HCT116 (cell line): ENCODE results near the gene ITPR2.

Source experiments
- CBX3 ChIP-seq: IDR thresholded peaks from 2 replicates; pipeline ENCODE4 v1.6.1; 2012; ENCODE audit warnings: low read depth
- EGR1 ChIP-seq: IDR thresholded peaks from 2 replicates; pipeline ENCODE4 v1.6.1; 2012; ENCODE audit warnings: low read depth
- ELF1 ChIP-seq: IDR thresholded peaks from 2 replicates; pipeline ENCODE4 v1.6.1; 2012; ENCODE audit warnings: low read depth, borderline replicate concordance
- EZH2 ChIP-seq: fragments of 200-600 bp; sonication (generic); IDR thresholded peaks from 2 replicates; pipeline ENCODE4 v1.6.1; 2017; ENCODE audit warnings: antibody characterized with exemption, mixed run types
- EZH2phosphoT487 ChIP-seq: fragments of 200-600 bp; IDR thresholded peaks from 2 replicates; pipeline ENCODE4 v1.6.1; 2018; ENCODE audit warnings: antibody characterized with exemption, borderline replicate concordance
- POLR2A ChIP-seq: IDR thresholded peaks from 2 replicates; pipeline ENCODE4 v1.7.0; 2011; ENCODE audit warnings: borderline replicate concordance; ENCODE audit not compliant: insufficient read depth, insufficient read length; ENCODE audit errors: extremely low read depth
- RAD21 ChIP-seq: IDR thresholded peaks from 2 replicates; pipeline ENCODE4 v1.6.1; 2012; ENCODE audit warnings: low read depth, mild to moderate bottlenecking
- SP1 ChIP-seq: IDR thresholded peaks from 2 replicates; pipeline ENCODE4 v1.6.1; 2012; ENCODE audit warnings: low read depth
- TF ChIP-seq, protein P1 (sequence below), 3 experiments: fragments of 200-600 bp in 1 of 3; sonication (generic) in 1 of 3; IDR thresholded peaks in 2 of 3; conservative IDR thresholded peaks in 1 of 3; 2 replicates each; pipeline ENCODE4 v1.5.1; 2012 to 2017; ENCODE audit warnings: low read depth in 2 of 3, low read length in 2 of 3, antibody characterized with exemption in 1 of 3, borderline replicate concordance in 1 of 3, control low read depth in 1 of 3, mild to moderate bottlenecking in 1 of 3, mixed read lengths in 1 of 3, mixed run types in 1 of 3, moderate library complexity in 1 of 3; ENCODE audit not compliant: insufficient read depth in 1 of 3
- TF ChIP-seq, protein P2 (sequence below): IDR thresholded peaks from 2 replicates; pipeline ENCODE4 v1.6.1; 2012; ENCODE audit warnings: low read depth

DNA sequence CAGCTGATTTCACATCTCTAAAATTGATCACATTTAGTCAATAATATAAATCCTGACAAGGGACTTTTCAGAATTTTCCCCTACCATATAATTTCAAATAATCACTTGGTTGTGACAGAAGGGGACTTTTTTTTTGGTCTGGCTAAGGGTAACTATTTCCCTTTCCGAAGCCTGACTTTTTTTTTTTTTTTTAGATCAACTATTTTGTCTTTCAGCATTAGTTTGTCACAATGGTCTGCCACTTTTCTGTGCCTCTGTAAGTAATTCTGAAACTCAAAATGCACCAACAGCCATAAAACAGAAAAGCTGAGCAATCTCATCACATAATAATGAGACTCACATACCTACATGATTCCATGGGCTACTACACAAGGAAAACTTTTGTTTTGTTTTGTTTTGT, 371.2 kb downstream of the ITPR2 start:
- TF ChIP-seq ELF1 (no peak), EZH2phosphoT487 (no peak), EZH2 (no peak), POLR2A (no peak), SP1 (no peak), CBX3 (no peak), RAD21 (no peak), EGR1 (no peak)
- TF ChIP-seq, protein P1, sequence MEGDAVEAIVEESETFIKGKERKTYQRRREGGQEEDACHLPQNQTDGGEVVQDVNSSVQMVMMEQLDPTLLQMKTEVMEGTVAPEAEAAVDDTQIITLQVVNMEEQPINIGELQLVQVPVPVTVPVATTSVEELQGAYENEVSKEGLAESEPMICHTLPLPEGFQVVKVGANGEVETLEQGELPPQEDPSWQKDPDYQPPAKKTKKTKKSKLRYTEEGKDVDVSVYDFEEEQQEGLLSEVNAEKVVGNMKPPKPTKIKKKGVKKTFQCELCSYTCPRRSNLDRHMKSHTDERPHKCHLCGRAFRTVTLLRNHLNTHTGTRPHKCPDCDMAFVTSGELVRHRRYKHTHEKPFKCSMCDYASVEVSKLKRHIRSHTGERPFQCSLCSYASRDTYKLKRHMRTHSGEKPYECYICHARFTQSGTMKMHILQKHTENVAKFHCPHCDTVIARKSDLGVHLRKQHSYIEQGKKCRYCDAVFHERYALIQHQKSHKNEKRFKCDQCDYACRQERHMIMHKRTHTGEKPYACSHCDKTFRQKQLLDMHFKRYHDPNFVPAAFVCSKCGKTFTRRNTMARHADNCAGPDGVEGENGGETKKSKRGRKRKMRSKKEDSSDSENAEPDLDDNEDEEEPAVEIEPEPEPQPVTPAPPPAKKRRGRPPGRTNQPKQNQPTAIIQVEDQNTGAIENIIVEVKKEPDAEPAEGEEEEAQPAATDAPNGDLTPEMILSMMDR (IDR thresholded peaks at IDR 0.05 in 2 of 3, conservative IDR thresholded peaks at IDR 0.05 in 1 of 3; ENCODE audit: borderline replicate concordance in 1 of 3, insufficient read depth in 1 of 3, low read depth in 2 of 3, low read length in 2 of 3): no peak
- TF ChIP-seq, protein P2, sequence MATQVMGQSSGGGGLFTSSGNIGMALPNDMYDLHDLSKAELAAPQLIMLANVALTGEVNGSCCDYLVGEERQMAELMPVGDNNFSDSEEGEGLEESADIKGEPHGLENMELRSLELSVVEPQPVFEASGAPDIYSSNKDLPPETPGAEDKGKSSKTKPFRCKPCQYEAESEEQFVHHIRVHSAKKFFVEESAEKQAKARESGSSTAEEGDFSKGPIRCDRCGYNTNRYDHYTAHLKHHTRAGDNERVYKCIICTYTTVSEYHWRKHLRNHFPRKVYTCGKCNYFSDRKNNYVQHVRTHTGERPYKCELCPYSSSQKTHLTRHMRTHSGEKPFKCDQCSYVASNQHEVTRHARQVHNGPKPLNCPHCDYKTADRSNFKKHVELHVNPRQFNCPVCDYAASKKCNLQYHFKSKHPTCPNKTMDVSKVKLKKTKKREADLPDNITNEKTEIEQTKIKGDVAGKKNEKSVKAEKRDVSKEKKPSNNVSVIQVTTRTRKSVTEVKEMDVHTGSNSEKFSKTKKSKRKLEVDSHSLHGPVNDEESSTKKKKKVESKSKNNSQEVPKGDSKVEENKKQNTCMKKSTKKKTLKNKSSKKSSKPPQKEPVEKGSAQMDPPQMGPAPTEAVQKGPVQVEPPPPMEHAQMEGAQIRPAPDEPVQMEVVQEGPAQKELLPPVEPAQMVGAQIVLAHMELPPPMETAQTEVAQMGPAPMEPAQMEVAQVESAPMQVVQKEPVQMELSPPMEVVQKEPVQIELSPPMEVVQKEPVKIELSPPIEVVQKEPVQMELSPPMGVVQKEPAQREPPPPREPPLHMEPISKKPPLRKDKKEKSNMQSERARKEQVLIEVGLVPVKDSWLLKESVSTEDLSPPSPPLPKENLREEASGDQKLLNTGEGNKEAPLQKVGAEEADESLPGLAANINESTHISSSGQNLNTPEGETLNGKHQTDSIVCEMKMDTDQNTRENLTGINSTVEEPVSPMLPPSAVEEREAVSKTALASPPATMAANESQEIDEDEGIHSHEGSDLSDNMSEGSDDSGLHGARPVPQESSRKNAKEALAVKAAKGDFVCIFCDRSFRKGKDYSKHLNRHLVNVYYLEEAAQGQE: no peak
